ENCODE results near the gene EIF3D.

- TF ChIP-seq ZBTB1 (tag by site-specific recombination; IDR thresholded peaks at IDR 0.05) (no peak), ZNF558 (tag by site-specific recombination; IDR thresholded peaks at IDR 0.05) (no peak), ZXDB (tag by site-specific recombination; IDR thresholded peaks at IDR 0.05) (no peak), CTCF (tag by site-specific recombination; IDR thresholded peaks at IDR 0.05) (no peak), ZBTB48 (tag by site-specific recombination; IDR thresholded peaks at IDR 0.05) (no peak), TRIM28 (IDR thresholded peaks at IDR 0.05; ENCODE audit: borderline replicate concordance, low read length) (no peak), ZNF175 (tag by site-specific recombination; IDR thresholded peaks at IDR 0.05) (no peak), ZNF239 (tag by site-specific recombination; IDR thresholded peaks at IDR 0.05) (no peak)
- TF ChIP-seq, protein P1, sequence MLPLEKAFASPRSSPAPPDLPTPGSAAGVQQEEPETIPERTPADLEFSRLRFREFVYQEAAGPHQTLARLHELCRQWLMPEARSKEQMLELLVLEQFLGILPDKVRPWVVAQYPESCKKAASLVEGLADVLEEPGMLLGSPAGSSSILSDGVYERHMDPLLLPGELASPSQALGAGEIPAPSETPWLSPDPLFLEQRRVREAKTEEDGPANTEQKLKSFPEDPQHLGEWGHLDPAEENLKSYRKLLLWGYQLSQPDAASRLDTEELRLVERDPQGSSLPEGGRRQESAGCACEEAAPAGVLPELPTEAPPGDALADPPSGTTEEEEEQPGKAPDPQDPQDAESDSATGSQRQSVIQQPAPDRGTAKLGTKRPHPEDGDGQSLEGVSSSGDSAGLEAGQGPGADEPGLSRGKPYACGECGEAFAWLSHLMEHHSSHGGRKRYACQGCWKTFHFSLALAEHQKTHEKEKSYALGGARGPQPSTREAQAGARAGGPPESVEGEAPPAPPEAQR (tag by site-specific recombination; IDR thresholded peaks at IDR 0.05), result no peak
Measured at GRCh38 chr22:36541831-36542411, 13.0 kb upstream of the EIF3D start.
